T-cell (primary cell): ENCODE results near the gene D2HGDH. TPM values are rescaled to one million over a fixed set of nuclear protein-coding genes. Genes with fewer than 3 reads are reported as not detected.
"Not testable (repeated sequence)": the region's sequence is repeated elsewhere in the genome, so short reads cannot be mapped to it uniquely, and the experiment has no call there.

Source experiments
- ATAC-seq, 4 experiments: fragments of 200-7000 bp in 3 of 4; fragments of 150-1000 bp in 1 of 4; cut with Tn5 transposase; replicated peaks in 1 of 4; 1 replicate in 3 of 4; 2 replicates in 1 of 4; pipeline ENCODE4 v1.10.0; 2021; ENCODE audit warnings: moderate library complexity in 3 of 4, mild to moderate bottlenecking in 2 of 4, moderate number of reproducible peaks in 1 of 4
- CTCF ChIA-PET, 2 donors: fragments of 300-600 bp; sonication (Branson Sonifier 250); formaldehyde crosslinking; loops; one replicate each; lab custom pipeline; 2022; ENCODE audit warnings: antibody characterized with exemption in 2 of 2; lab: Charles Lee
- POLR2A ChIA-PET, 2 donors: fragments of 300-600 bp; sonication (Branson Sonifier 250); formaldehyde crosslinking; loops; one replicate each; lab custom pipeline; 2022; ENCODE audit warnings: antibody characterized with exemption in 2 of 2; lab: Charles Lee
- DNase-seq, 35 experiments: peaks; one replicate each; pipeline versions ENCODE4 v3.0.0 to v3.0.0-alpha.2; 2013 to 2023
- H3K27ac ChIP-seq: one replicate; pipeline ENCODE4 v1.5.1; 2013; ENCODE audit warnings: low read length
- H3K27me3 ChIP-seq, 2 experiments: replicated peaks in 1 of 2; 1 replicate in 1 of 2; 2 replicates in 1 of 2; pipeline versions ENCODE4 v1.6.1 to v1.7.0; 2013; ENCODE audit warnings: low read length in 1 of 2, mixed read lengths in 1 of 2; ENCODE audit not compliant: control insufficient read depth in 2 of 2, insufficient read depth in 2 of 2; ENCODE audit errors: extremely low read depth in 1 of 2
- H3K36me3 ChIP-seq, 2 donors: 1 replicate in 1 of 2; 2 replicates in 1 of 2; pipeline versions ENCODE4 v1.6.1 to v1.7.0; 2013; ENCODE audit warnings: low read length in 1 of 2; ENCODE audit not compliant: control insufficient read depth in 2 of 2, insufficient read depth in 1 of 2; ENCODE audit errors: extremely low read depth in 1 of 2
- H3K4me1 ChIP-seq, 2 experiments: 1 replicate in 1 of 2; 2 replicates in 1 of 2; pipeline versions ENCODE4 v1.6.1 to v1.7.0; 2013; ENCODE audit warnings: low read length in 2 of 2, mixed read lengths in 1 of 2; ENCODE audit not compliant: insufficient read depth in 2 of 2, control insufficient read depth in 1 of 2; ENCODE audit errors: extremely low read depth in 1 of 2
- H3K4me3 ChIP-seq, 2 donors: 1 replicate in 1 of 2; 2 replicates in 1 of 2; pipeline versions ENCODE4 v1.5.1 to v1.7.0; 2013; ENCODE audit warnings: mild to moderate bottlenecking in 2 of 2, low read length in 1 of 2, moderate library complexity in 1 of 2; ENCODE audit not compliant: control insufficient read depth in 1 of 2; ENCODE audit errors: extremely low read depth in 1 of 2
- H3K9me3 ChIP-seq: 2 replicates; pipeline ENCODE4 v1.7.0; 2013
- H3K27ac Mint-ChIP-seq, 2 donors: one replicate each; pipeline ENCODE4 v1.8.0; 2020 to 2021; ENCODE audit warnings: mild to moderate bottlenecking in 2 of 2, mixed read lengths in 2 of 2
- H3K27me3 Mint-ChIP-seq, 2 donors: one replicate each; pipeline ENCODE4 v1.8.0; 2021 to 2022; ENCODE audit warnings: mixed read lengths in 2 of 2
- H3K36me3 Mint-ChIP-seq: one replicate; pipeline ENCODE4 v1.8.0; 2021; ENCODE audit warnings: mixed read lengths
- H3K4me1 Mint-ChIP-seq, 3 donors: one replicate each; pipeline ENCODE4 v1.8.0; 2020 to 2022; ENCODE audit warnings: mixed read lengths in 3 of 3, mild to moderate bottlenecking in 1 of 3
- H3K4me3 Mint-ChIP-seq, 3 donors: one replicate each; pipeline ENCODE4 v1.8.0; 2020 to 2022; ENCODE audit warnings: mild to moderate bottlenecking in 3 of 3, mixed read lengths in 3 of 3, moderate library complexity in 3 of 3
- H3K9me3 Mint-ChIP-seq, 3 donors: one replicate each; pipeline ENCODE4 v1.8.0; 2020 to 2022; ENCODE audit warnings: mixed read lengths in 3 of 3
- WGBS: methylation state at CpG from one replicate; pipeline ENCODE4 v1.1.5; 2013; ENCODE audit warnings: missing lambda C conversion rate; ENCODE audit not compliant: insufficient coverage; 5-methylcytosine and 5-hydroxymethylcytosine counted together
- total RNA-seq, 35 experiments: library from RNA in 6 of 35; stranded (reverse) in 6 of 35; fragments of 120-200 nt in 1 of 35; gene quantifications; one replicate each; pipeline versions ENCODE4 v1.2.1 to v1.2.4 and lab custom pipeline; 2013 to 2026

Gene D2HGDH
- total RNA-seq, 5 donors from 2014 or later (not counting 1 experiment from before 2014, with no cell fraction given): 48.6 to 58.3 (median 54.0) TPM

DNA sequence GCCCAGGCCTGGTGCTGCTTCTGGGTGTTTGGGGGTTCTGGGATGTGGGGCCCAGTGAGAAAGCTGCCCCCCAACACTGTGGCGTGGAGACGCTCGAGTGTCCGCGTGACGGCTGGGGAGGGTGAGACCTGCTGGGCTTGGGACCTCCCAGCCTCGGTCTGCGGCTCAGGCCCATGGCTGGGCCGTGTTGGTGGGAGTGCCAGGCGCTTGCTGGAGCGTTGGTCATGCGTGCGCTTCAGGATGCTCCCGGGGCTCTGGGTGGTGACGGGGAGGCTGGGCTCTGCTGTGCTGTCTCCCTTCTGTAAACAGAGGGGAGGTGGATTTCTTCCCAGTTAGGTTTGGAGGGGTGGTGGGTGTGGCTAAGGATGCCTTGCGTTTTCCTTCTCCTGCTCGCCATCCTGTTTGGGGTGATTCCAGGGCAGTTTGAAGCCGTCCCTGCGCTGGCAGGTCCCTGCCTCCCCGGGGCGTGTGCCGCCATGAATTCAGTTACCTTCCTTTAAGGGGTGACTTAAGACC, 42.8 kb downstream of the D2HGDH start:
- H3K27ac Mint-ChIP-seq: no peak overlapping the region
- H3K4me1 ChIP-seq: peaks cover 0 to 16% of the 10 kb centered on the region in 2 experiments
- ChIA-PET CTCF (no interaction called here), POLR2A (no interaction called here)
- H3K27me3 ChIP-seq: peaks cover 0 to 44% of the 10 kb centered on the region in 2 experiments
- no peak overlapping the region for H3K4me3 ChIP-seq
- H3K36me3 Mint-ChIP-seq: no peaks in the 10 kb centered on the region
- H3K4me3 Mint-ChIP-seq: no peak overlapping the region
- no peak overlapping the region for H3K27ac ChIP-seq
- no peaks in the 10 kb centered on the region for H3K9me3 ChIP-seq
- H3K27me3 Mint-ChIP-seq: no peaks in the 10 kb centered on the region
- no peaks in the 10 kb centered on the region for H3K36me3 ChIP-seq
- H3K4me1 Mint-ChIP-seq: peaks cover 5 to 9% (median 6%) of the 10 kb centered on the region in 3 donors
- peaks cover 0 to 7% (median 0%) of the 10 kb centered on the region in 3 donors for H3K9me3 Mint-ChIP-seq
- WGBS: 93% methylated on average over 20 of the region's 22 CpGs
- DNase-seq: peak in 2 of 35 experiments; percentile 5 to 18
- no peak for ATAC-seq

- Histone ChIP-seq H3K27me3 (peaks cover 0 to 44% of the 10 kb centered on the region in 2 experiments), H3K27ac (no peak overlapping the region), H3K4me1 (peaks cover 0 to 10% of the 10 kb centered on the region in 2 experiments), H3K36me3 (no peaks in the 10 kb centered on the region), H3K9me3 (no peaks in the 10 kb centered on the region), H3K4me3 (no peak overlapping the region)
- WGBS: 79% methylated on average over 16 of the region's 21 CpGs
- POLR2A ChIA-PET: no interaction called here
- DNase-seq: no peak
- Mint-ChIP-seq H3K27me3 (no peaks in the 10 kb centered on the region), H3K36me3 (no peaks in the 10 kb centered on the region), H3K9me3 (peaks cover 0 to 7% (median 0%) of the 10 kb centered on the region in 3 donors), H3K4me1 (peaks cover 0 to 2% (median 0%) of the 10 kb centered on the region in 3 donors), H3K4me3 (no peak overlapping the region), H3K27ac (no peak overlapping the region)
- no peak for ATAC-seq
- CTCF ChIA-PET: no interaction called here
Measured at GRCh38 chr2:241777686-241778627, 43.5 kb downstream of the D2HGDH start.

- no peaks in the 10 kb centered on the region for H3K36me3 ChIP-seq
- ChIA-PET CTCF (no interaction called here), POLR2A (interaction anchor here in 1 of 2 donors (0.6 kb wide), 1 partner anchor 63 kb away, joined by 3 read pairs; no protein-coding TSS in a partner anchor)
- peaks cover 0 to 7% (median 0%) of the 10 kb centered on the region in 3 donors for H3K9me3 Mint-ChIP-seq
- H3K36me3 Mint-ChIP-seq: no peaks in the 10 kb centered on the region
- H3K9me3 ChIP-seq: no peaks in the 10 kb centered on the region
- no peak overlapping the region for H3K4me3 Mint-ChIP-seq
- ATAC-seq: no peak
- DNase-seq: no peak
- H3K4me1 Mint-ChIP-seq: no peaks in the 10 kb centered on the region
- H3K27ac Mint-ChIP-seq: no peak overlapping the region
- H3K27me3 ChIP-seq: peaks cover 0 to 20% of the 10 kb centered on the region in 2 experiments
- H3K27ac ChIP-seq: no peak overlapping the region
- WGBS: 80% methylated on average over 1 of the region's 5 CpGs
- H3K4me1 ChIP-seq: no peaks in the 10 kb centered on the region
- H3K27me3 Mint-ChIP-seq: no peaks in the 10 kb centered on the region
- no peak overlapping the region for H3K4me3 ChIP-seq
Measured at GRCh38 chr2:241780939-241781569, 46.6 kb downstream of the D2HGDH start.

DNA sequence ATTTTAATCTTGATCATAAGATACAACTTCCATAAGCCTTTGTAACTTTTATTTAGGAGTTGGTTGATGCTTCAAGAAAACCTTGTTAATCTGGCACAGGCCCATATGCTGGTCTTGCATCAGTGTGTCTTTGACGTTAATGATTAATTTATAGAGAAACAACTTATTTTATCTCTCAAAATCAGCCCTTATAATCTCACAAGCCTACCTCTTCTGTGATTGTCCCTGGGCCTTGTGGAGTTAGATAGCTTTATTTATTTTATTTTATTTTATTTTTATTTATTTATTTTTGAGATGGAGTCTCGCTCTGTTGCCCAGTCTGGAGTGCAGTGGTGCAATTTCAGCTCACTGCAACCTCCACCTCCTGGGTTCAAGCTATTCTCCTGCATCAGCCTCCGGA, 47.6 kb downstream of the D2HGDH start:
- H3K27me3 Mint-ChIP-seq, POLR2A ChIA-PET, H3K9me3 Mint-ChIP-seq, H3K4me1 ChIP-seq, H3K9me3 ChIP-seq, ATAC-seq, DNase-seq, H3K36me3 ChIP-seq, H3K4me3 Mint-ChIP-seq, H3K36me3 Mint-ChIP-seq, H3K27ac ChIP-seq, H3K4me3 ChIP-seq, H3K27ac Mint-ChIP-seq, H3K4me1 Mint-ChIP-seq: not testable (repeated sequence)
- CTCF ChIA-PET: interaction anchor here in 1 of 2 donors (0.6 kb wide), 1 partner anchor 63 kb away, joined by 3 read pairs; no protein-coding TSS in a partner anchor
- H3K27me3 ChIP-seq: peaks cover 0 to 11% of the 10 kb centered on the region in 2 experiments
- no CpG with 5 or more reads among the region's 3 CpGs for WGBS

DNA sequence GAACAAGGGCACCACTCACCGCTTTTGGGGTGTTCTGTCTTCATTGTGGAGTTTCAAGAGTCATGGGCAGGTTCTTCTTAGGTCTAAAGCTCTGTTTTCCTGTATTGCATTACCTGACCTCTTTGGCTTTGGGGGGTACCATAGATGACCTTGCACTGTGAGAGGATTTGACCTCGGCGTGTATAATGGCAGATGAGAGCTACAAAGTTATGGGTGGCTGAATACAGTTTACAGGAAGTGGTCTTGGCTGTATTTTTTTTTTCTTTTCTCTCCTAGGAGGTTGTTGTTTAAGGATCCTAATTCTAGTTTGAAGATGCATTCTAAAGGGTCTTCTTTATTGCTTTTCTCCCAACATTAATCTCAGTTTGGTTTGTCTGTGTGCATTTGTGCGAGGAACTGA, 53.7 kb downstream of the D2HGDH start:
- peaks cover 0 to 13% (median 10%) of the 10 kb centered on the region in 3 donors for H3K4me1 Mint-ChIP-seq
- Histone ChIP-seq H3K4me3 (no peak overlapping the region), H3K9me3 (no peaks in the 10 kb centered on the region), H3K36me3 (no peaks in the 10 kb centered on the region), H3K27me3 (no peaks in the 10 kb centered on the region), H3K4me1 (peaks cover 0 to 5% of the 10 kb centered on the region in 2 experiments), H3K27ac (no peak overlapping the region)
- H3K4me3 Mint-ChIP-seq: no peak overlapping the region
- ChIA-PET CTCF (no interaction called here), POLR2A (no interaction called here)
- H3K27me3 Mint-ChIP-seq: no peaks in the 10 kb centered on the region
- no peaks in the 10 kb centered on the region for H3K36me3 Mint-ChIP-seq
- ATAC-seq (no peak), DNase-seq (no peak)
- peaks cover 0 to 6% (median 0%) of the 10 kb centered on the region in 3 donors for H3K9me3 Mint-ChIP-seq
- peak overlapping the region; percentile 10 to 29 for H3K27ac Mint-ChIP-seq
- WGBS: 100% methylated on average over 1 of the region's 4 CpGs

DNA sequence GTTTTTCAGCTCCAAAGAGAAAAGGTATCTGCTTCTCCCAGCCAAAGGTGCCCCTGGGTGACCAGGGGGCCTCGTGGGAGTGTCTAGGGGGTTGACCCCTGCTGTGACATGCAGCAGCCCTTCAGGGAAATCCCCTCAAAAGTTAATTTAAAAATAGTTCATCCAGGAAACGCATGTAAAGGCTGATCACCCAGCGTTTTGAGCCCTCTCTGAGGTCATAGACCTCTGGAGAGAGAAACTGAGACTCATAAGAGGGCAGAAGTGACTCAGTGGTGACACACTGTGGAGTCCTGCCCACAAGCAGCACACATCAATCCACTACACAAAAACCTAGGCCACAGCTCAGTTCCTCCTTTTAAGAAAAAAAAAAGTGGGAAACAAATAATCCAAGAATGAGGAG, 54.1 kb downstream of the D2HGDH start:
- peaks cover 0 to 6% (median 0%) of the 10 kb centered on the region in 3 donors for H3K9me3 Mint-ChIP-seq
- no peaks in the 10 kb centered on the region for H3K36me3 Mint-ChIP-seq
- peaks cover 0 to 13% (median 10%) of the 10 kb centered on the region in 3 donors for H3K4me1 Mint-ChIP-seq
- Histone ChIP-seq H3K36me3 (no peaks in the 10 kb centered on the region), H3K27me3 (no peaks in the 10 kb centered on the region), H3K9me3 (no peaks in the 10 kb centered on the region), H3K4me1 (peaks cover 0 to 5% of the 10 kb centered on the region in 2 experiments), H3K4me3 (no peak overlapping the region), H3K27ac (no peak overlapping the region)
- no peaks in the 10 kb centered on the region for H3K27me3 Mint-ChIP-seq
- DNase-seq (peak in 2 of 35 experiments; percentile 12 to 22), ATAC-seq (peak in 1 of 4 experiments; percentile 26)
- POLR2A ChIA-PET: no interaction called here
- WGBS: 17% methylated on average over 1 of the region's 3 CpGs
- no peak overlapping the region for H3K4me3 Mint-ChIP-seq
- H3K27ac Mint-ChIP-seq: peak overlapping the region; percentile 10 to 22
- CTCF ChIA-PET: no interaction called here
